HG03175 (cell line): ENCODE measurements around the gene PIGK.
"Not testable (repeated sequence)": the region's sequence is repeated elsewhere in the genome, so short reads cannot be mapped to it uniquely, and the experiment has no call there.

Source experiments
- ATAC-seq: cut with Tn5 transposase; IDR thresholded peaks from one replicate; pipeline ENCODE4 v1.9.1; 2021; ENCODE audit warnings: mild to moderate bottlenecking, moderate library complexity; ENCODE audit not compliant: unreplicated experiment

PIGK gene

DNA sequence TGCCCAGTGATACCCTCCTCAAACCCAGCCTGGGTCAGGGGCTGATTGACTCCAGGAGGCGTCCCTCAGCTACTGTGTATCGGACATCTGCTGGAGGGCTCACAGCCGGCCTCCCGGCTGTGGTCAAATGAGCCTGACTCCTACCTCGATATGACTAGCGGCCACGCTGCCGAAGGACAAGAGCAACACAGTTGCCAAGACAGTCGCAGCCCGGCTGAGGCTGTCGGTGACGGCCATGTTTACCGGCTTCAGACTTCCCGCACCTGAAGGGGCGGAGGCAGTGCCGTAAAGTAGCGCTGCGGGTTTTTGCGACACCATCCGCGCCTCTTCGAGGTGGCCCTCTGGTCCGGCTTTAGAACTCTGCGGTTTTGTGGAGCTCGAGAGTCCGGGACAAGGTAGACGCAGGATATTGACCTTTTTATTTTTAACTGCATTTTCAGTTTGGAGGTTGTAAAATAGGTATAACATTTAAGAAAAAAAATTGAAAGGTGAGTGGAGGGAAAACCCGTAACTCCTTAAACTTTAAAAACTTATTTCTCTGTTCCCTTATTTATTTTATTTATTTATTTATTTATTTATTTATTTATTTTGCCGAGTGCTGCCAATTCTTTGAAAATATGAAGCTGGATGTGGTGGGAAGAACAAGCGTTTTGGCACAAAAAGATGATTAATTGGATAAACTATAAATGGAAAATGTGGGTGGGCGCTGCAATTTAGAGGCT, at the start of gene PIGK:
PIGK (minus strand) TSS at position 265 of the 722 bp plus-strand sequence; CDS start at position 237, 28 bp downstream.
- peak; percentile 91 for ATAC-seq

DNA sequence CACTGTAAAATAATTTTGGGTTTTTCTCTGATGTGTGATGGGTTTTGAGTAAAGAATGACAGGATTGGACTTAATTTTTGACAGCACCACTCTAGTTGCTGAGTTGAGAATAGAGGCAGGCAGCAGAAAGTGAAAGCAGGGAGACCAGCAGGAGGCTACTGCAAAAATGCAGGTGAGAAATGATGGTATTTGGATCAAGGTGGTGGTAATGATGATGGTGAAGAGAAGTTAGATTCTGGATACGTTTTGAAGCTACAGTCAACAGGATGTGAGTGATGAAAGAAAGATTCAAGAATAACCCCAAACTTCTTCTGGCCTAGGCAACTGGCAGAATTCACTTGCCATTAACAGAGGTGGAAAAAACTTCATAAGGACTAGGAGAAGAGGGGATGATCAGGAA, 47.8 kb upstream of the PIGK start:
- ATAC-seq, result no peak

DNA sequence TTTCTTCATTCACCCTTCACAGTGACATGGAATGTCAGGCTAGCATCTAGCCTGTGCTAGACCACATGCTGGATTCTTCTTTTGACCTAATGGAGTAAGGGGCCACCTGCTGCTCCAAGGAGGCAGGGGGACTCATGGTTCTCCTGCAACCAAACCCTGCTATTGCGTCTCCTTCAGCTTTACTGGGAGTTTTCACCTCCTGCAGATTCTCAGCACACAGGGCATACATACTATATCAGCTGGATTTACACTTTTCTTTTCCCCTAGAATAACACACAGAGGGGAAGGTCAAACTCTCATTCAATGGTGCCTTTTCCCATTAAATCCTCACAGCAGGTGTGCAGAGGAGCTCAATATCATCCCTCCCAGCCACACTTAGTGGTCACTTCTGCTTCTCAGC, 46.0 kb upstream of the PIGK start:
- no peak for ATAC-seq

DNA sequence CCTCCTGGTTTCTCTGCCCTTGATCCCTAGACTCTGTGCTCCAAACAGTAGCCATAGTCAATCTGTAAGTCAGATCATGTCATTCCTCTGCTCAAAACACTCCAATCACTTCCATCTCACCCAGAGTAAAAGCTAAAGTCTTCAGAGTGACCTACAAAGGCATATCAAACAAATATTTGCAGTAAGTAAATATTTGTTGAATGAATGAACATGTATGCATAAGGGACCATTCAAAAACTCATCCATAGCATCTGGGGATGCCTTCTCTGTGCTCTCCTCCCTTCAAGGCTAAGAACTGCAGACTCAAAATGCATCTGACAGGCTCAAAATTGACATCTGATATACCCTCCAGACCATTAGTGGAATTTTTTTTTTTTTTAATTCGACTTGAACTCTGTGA, 44.5 kb upstream of the PIGK start:
- ATAC-seq, result no peak

DNA sequence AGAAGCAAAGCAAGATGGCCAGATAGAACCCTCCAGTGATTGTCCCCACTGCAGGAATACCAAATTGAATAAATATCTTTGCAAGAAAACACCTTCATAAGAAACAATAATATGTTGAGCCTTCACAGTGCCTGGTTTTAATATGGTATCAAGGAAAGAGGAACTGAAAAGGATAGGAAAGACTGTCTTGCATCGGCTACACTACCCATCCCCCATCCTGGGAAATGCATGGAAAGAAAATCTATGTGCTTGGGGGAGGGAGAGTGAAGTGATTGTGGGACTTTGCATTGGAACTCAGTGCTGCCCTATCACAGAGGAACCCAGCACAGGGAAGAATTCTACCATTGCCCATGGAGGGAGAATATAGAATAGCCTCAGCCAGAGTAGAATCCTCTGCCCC, 34.0 kb upstream of the PIGK start:
- ATAC-seq, result no peak

DNA sequence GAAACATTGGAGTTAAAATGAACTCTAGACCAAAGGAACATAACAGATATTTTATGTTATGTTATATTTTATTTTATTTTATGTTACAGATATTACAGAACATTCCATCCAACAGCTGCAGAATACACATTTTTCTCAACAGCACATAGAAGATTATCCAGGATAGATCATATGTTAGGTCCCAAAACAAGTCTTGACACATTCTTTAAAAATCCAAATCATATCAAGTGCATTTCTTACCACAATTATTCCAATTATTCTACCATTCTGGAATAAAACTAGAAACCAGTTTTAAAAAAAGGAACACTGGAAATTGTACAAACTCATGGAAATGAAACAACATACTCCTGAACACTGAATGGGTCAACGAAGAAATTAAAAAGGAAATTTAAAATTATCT, 30.9 kb upstream of the PIGK start:
- no peak for ATAC-seq

DNA sequence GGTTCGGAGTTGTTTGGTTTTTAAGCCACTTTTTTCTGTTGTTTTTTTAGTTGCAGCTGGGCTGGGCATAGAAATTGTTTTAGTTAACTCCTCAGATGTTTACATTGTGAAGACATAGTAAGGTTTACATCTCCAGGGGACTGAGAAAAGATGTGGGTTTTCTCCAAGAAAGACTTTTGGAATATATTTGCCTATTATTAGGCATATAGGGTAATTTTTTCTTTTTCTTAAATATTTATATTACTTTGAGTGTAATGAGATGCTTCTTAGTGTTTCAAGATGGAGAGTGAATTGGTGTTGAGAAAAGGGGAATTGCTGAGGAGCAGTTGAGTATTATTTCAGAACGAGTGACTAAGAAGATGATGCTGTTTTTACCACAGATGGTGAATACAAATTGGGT, 26.6 kb upstream of the PIGK start:
- no peak for ATAC-seq

DNA sequence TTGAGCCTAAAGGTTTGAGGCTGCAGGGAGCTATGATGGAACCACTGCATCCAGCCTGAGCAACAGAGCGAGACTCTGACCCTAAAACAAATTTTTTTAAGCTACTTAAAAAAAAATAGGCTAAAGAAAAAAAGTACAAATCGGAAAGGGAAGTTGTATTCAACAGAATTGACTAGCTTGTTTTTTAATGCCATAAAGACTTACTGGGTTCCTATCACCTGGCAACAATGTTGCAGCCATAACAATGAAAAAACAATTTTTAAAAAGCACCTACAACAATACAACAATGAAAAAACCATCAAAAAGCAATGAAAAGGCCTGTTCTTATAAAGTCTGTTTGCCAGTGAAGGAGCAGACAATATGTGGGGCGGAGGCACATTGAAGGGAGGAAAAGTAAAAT, 20.1 kb upstream of the PIGK start:
- ATAC-seq, result no peak

DNA sequence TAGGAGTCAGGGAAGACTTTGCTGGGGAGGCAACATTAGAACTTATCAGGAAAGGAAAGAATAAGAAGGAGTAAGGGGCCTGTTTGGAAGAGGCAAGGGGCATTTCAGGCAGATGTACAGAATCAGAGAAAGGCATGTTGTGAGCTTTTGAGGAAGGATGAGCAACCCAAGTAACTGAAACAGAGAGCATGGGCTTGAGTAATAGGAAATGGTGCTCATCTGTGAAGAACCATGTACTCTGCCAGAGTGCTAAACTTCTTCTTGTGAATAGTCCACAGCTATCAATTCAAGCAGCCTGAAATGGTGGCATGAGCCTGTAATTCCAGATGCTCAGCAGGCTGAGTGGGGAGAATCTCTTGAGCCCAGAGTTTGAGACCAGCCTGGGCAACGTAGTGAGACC, 19.2 kb upstream of the PIGK start:
- ATAC-seq, result no peak

DNA sequence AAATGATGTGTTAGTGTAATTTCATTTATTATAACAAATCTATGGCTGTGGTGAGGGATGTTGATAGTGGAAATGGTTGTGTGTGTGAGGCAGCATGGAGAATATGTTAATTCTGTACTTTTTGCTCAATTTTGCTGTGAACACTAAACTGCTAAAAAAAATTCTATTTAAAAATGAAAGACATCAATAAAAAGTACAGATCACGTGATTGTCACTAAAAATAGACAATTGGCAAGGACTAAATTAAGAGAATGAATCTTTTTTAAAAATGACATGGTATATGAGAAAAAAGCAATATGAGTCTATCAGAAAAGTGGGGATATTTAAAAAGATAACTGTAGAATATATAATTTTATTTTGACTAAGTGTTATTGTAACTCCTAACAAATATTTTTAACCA, 15.7 kb upstream of the PIGK start:
- no peak for ATAC-seq

DNA sequence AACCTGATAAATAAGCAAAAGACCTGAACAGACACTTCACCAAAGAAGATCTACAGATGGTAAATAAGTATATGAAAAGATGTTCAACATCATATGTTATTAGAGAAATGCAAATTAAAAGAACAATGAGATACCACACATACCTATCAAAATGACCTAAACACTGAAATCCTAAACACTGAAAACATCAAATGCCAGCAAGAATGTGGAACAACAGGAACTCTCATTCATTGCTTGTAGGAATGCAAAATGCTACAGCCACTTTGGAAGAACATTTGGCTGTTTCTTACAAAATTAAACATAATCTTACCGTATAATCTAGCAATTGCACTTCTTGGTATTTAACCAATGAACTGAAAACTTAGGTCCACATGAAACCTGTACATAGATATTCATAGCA, 14.9 kb upstream of the PIGK start:
- no peak for ATAC-seq

DNA sequence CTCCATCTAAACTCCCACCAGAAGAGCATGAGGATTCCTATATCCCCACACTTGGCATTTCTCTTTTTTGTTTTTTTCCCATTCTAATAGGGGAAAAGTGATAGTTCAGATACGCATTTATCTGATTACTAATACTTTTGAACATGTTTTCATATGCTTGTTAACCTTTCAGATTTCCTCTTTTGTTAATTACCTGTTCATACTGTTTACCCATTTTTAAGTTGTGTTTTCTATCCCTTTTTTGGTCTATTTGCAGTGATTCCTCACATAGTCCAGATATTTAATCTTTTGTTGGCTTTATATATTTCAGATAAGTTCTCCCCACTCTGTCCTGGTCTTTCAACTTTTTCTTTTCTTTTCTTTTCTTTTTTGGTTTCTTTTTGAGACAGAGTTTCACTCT, 13.6 kb upstream of the PIGK start:
- ATAC-seq, result no peak

DNA sequence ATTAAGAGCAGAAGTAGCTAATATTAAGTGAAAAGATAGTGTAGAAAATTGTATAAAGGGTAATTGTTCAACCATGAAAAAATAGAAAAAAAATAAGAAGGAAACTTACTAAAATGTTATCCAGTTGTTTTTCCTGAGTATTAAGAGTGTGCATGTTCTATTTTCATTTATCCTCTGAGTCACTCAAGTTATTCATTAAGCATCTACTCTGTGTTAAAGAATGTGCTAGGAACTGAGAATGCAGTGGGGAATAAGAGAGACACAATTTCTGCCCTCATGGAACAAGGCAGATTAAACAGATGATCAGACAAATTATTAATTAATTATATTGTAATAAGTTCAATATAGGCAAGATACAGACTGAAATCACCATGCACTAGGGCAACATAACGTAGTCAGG, 10.8 kb upstream of the PIGK start:
- ATAC-seq, result no peak

DNA sequence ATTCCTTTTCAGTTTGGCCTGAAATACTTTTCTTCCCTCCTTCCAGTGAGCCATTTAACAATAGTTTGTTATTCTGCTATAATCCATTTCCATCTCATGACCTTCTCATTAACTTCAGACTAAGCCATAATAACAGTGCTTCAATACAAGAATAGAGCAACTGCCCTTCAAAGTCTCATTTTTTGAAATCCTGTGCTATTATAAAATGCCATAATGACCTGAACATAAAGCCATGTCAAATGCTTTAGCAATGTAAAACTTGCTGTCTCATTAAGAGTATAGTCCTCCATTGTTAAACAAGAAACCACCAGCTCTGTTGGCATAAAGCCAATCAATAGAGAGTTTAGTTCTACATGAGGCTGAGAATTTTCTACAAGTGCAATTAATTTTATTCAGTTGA, 9.6 kb upstream of the PIGK start:
- no peak for ATAC-seq

DNA sequence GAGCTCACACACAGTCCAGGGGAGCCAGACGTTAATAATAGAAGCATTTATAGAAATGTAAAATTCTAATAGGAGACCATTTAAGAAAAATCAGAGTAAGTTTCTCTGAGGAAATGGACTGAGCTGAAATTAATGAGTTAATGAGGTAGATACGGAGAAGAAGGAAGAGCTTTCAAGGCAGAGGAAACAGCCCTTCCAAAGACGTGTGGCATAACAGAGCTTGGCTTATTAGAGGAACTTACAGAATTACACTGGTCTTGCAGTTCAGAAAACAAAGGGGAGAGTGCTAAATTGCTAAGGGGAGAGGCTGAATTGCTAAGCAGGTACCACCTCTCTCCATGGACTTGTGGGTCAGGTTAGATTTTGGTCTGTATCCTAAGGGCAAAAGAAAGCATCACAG, 8.2 kb upstream of the PIGK start:
- no peak for ATAC-seq

DNA sequence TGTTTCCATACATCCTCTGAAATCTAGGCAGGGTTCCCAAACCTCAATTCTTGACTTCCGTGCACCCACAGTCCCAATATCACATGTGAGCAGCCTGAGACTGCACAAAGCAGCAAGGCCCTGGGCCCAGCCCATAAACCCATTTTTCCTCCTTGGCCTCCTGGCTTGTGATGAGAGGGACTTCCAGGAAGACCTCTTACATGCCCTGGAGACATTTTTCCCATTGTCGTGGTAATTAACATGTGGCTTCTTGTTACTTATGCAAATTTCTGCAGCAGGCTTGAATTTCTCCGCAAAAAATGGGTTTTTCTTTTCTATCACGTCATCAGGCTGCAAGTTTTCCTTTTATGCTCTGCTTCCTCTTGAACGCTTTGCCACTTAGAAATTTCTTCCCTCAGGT, 3.3 kb upstream of the PIGK start:
- ATAC-seq, result no peak

DNA sequence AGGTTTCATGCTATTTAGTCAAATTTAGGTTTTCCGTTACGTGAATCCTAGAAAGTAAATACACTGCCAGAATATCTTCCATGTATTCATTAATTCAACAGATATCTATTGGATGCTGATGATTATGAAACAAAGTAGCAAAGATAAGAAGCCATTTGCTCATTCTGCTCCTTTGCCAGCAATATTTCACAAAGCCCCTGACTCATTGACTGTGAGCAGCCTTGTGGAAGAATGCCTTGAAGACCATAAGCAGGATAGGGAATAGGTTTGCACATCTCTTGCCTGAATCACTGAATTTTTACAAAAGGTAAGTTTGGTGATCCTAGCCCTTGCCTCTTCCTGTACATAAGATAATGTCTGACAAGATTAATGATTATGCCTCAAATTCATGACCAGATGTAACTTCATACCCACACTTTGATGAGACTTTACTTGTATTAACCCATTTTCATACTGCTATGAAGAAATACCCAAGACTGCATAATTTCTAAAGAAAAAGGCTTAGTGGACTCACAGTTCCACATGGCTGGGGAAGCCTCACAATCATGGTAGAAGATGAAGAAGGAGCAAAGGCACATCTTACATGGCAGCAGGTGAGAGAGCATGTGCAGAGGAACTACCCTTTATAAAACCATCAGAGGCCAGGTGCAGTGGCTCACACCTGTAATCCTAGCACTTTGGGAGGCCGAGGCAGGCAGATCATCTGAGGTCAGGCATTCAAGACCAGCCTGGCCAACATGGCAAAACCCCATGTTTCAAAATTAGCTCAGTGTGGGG, 1.6 kb upstream of the PIGK start:
- ATAC-seq, result no peak

DNA sequence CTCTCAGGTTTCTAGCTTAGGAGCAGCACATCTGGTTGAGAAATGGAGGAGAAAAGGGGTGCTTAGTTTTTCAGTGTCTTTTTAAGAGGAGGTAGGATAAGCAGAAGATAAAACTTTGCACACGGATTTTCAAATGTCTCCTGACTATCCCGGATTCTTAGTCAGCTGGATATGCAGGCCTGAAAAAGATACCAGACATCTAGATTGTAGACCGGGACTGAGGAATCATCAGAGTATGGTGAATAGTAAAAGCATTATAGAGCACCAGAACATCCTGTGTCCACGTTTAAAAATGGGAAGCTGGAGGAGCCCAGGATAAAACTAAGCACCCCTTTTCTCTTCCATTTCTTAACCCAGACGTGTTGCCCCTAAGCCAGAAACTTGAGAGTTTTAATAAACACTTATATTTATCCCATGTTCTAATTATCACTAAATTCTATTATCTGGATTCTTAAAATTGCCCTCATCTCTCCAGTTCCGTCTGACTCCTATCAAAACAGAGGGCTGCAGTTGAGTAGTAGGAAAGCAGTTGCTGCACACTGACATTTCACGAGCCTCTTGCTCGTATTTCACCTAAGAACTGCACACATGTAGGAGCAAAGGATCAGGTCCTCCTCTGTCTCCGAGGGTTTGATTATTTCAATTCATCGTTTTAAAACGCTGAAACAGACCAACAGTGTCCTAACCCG, 609 bp downstream of the PIGK start:
- peak; percentile 42 for ATAC-seq

DNA sequence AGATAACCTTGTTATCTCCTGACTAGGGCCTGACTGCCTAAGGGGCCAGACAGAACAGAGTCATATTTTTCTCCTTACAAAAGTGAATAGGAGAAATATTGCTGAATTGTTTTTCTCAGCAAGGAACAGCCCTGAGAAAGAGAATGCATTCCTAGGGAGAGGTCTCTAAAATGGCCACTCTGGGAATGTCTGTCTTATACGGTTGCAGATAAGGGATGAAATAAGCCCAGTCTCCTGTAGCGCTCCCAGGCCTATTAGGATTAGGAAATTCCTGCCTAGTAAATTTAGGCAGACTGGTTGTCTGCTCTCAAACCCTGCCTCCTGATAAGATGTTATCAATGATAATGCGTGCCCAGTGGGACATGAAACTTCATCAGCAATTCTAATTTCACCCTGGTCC, 15.2 kb downstream of the PIGK start:
- ATAC-seq, result not testable (repeated sequence)

DNA sequence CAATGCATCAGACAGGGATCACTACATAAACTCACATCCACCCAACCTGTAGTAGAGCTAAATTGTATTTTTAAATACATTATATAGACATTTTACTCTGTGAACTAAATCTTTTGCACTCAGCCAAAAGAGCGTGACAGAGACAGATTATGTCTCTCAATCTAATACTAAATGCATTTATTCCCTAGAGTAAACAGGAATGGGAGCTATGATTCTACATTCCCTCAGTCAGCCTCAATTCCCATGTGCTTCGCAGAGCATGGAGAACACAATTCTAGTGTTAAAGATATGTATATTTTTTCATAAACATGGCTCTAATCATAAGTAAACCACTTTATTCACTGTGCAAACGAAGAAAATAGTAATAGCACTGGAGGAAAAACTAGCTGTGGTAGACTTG, 16.5 kb downstream of the PIGK start:
- no peak for ATAC-seq

DNA sequence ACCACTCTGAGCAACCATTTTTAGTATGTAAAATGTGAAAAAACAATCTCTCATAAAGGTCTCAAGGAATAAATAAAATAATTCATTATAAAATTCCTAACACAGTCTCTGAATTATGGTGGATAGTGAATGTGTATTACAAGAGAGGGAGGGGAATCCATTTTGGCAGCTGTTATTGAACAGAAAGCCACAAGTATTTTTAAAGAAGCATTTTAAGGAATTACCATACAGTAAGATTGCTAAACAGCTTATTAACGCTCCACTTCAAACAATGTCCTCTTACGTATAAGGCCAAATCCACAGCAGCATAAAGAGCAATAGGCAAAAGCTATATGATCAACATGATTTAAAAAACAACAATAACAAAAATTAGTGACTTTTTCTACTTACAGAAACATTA, 18.4 kb downstream of the PIGK start:
- ATAC-seq, result no peak

DNA sequence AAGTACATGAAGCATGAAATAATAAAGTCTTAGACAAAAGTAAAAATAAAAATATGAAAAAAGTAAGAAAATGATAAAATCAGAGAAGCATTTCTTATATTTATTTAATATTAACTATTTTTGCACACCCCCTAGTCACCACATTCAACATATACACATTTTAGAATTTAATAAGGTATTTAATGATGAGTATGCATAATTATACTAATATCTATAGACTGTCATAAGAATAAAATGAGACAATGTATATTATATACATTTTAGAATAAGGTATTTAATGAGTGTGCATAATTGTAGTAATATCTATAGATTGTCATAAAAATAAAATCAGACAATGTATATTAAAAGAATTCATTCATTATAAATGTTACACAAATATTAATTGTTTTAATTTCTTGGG, 18.9 kb downstream of the PIGK start:
- ATAC-seq, result no peak
